Calu3 (cell line): ENCODE results near the gene GINM1. TPM values are rescaled to one million over a fixed set of nuclear protein-coding genes. Genes with fewer than 3 reads are reported as not detected.

Experiments
- BruUV-seq: library from RNA; stranded (reverse); fragments of 400-500 nt; replicated peaks from 2 replicates; lab custom pipeline; 2021; lab: Mats Ljungman, UMichigan
- CTCF ChIA-PET: fragments of 300-600 bp; sonication (Branson Sonifier 250); formaldehyde crosslinking; loops from one replicate; lab custom pipeline; 2022; ENCODE audit warnings: antibody characterized with exemption; lab: Charles Lee
- DNase-seq: peaks from one replicate; pipeline ENCODE4 v3.0.0; 2022
- H3K27ac Mint-ChIP-seq: one replicate; pipeline ENCODE4 v1.8.0; 2022; ENCODE audit warnings: mixed read lengths; ENCODE audit not compliant: unreplicated experiment
- H3K27me3 Mint-ChIP-seq: one replicate; pipeline ENCODE4 v1.8.0; 2022; ENCODE audit warnings: mixed read lengths; ENCODE audit not compliant: unreplicated experiment
- H3K36me3 Mint-ChIP-seq: one replicate; pipeline ENCODE4 v1.8.0; 2022; ENCODE audit warnings: mild to moderate bottlenecking, moderate library complexity, mixed read lengths; ENCODE audit not compliant: insufficient read depth, unreplicated experiment
- H3K4me1 Mint-ChIP-seq: one replicate; pipeline ENCODE4 v1.8.0; 2022; ENCODE audit warnings: mild to moderate bottlenecking, low read depth, mixed read lengths; ENCODE audit not compliant: unreplicated experiment
- H3K4me3 Mint-ChIP-seq: one replicate; pipeline ENCODE4 v1.8.0; 2022; ENCODE audit warnings: mild to moderate bottlenecking, low read depth, moderate library complexity, mixed read lengths; ENCODE audit not compliant: unreplicated experiment
- H3K9me3 Mint-ChIP-seq: one replicate; pipeline ENCODE4 v1.8.0; 2022; ENCODE audit warnings: low read depth, mixed read lengths; ENCODE audit not compliant: unreplicated experiment
- intact Hi-C: fragments of 100-400 bp; cut with micrococcal nuclease; formaldehyde crosslinking; loops from one replicate; pipeline ENCODE4 v1.10.0; 2022; ENCODE audit not compliant: unreplicated experiment
- total RNA-seq: library from RNA; stranded (reverse); gene quantifications from 2 replicates; pipeline ENCODE4 v1.2.3, GENCODE V29; 2022
- TF ChIP-seq, protein P1 (sequence below): fragments of 200-600 bp; IDR thresholded peaks from one replicate; pipeline ENCODE4 v1.8.0; 2022; ENCODE audit warnings: antibody characterized with exemption; ENCODE audit not compliant: unreplicated experiment

The GINM1 gene
- total RNA-seq, 1 experiment from 2014 or later: 26.7 TPM

DNA sequence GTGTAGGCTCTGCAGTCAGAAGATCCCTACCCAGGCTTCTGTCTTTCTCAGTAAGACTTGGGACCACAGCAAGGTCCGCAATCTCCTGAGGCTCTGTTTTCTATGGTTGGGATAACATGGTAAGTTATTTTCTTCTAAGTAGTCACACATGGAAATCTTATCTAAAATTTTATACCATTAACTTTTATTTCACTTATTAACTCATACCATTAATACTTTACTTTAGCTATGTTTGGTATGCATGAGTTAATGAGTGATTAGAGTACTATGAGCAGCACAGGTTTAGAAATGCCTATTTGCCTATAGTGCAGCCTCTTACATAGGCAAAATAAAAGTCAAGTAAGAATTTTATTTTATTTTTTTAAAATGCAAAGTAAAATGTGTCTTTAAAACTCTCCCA lies 27.2 kb downstream of the GINM1 start:
- H3K4me3 Mint-ChIP-seq: no peak overlapping the region
- no peaks in the 10 kb centered on the region for H3K36me3 Mint-ChIP-seq
- BruUV-seq: no TSS peak
- TF ChIP-seq, protein P1, sequence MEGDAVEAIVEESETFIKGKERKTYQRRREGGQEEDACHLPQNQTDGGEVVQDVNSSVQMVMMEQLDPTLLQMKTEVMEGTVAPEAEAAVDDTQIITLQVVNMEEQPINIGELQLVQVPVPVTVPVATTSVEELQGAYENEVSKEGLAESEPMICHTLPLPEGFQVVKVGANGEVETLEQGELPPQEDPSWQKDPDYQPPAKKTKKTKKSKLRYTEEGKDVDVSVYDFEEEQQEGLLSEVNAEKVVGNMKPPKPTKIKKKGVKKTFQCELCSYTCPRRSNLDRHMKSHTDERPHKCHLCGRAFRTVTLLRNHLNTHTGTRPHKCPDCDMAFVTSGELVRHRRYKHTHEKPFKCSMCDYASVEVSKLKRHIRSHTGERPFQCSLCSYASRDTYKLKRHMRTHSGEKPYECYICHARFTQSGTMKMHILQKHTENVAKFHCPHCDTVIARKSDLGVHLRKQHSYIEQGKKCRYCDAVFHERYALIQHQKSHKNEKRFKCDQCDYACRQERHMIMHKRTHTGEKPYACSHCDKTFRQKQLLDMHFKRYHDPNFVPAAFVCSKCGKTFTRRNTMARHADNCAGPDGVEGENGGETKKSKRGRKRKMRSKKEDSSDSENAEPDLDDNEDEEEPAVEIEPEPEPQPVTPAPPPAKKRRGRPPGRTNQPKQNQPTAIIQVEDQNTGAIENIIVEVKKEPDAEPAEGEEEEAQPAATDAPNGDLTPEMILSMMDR: no peak
- H3K9me3 Mint-ChIP-seq: no peaks in the 10 kb centered on the region
- intact Hi-C loops: no loop called here
- no peaks in the 10 kb centered on the region for H3K27me3 Mint-ChIP-seq
- H3K27ac Mint-ChIP-seq: no peak overlapping the region
- CTCF ChIA-PET: no interaction called here
- no peak for DNase-seq
- H3K4me1 Mint-ChIP-seq: no peaks in the 10 kb centered on the region

DNA sequence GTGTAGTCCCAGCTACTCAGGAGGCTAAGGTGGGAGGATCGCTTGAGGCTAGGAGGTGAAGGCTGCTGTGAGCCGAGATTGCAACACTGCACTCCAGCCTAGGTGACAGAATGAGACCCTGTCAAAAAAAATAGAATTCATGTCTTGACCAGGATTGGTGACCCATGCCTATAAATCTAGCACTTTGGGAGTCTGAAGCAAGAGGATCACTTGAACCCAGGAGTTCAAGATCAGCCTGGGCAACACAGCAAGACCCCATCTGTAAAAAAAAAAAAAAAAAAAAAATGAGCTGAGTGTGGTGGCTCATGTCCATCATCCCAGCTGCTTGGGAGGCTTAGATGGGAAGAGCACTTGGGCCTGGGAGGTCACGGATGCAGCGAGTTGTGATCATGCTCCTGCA lies 34.3 kb downstream of the GINM1 start:
- BruUV-seq: no TSS peak
- CTCF ChIA-PET: no interaction called here
- no peak overlapping the region for H3K4me3 Mint-ChIP-seq
- no peaks in the 10 kb centered on the region for H3K27me3 Mint-ChIP-seq
- no peaks in the 10 kb centered on the region for H3K36me3 Mint-ChIP-seq
- no peaks in the 10 kb centered on the region for H3K4me1 Mint-ChIP-seq
- H3K9me3 Mint-ChIP-seq: no peaks in the 10 kb centered on the region
- no peak for DNase-seq
- intact Hi-C loops: no loop called here
- TF ChIP-seq, protein P1: no peak
- H3K27ac Mint-ChIP-seq: no peak overlapping the region

DNA sequence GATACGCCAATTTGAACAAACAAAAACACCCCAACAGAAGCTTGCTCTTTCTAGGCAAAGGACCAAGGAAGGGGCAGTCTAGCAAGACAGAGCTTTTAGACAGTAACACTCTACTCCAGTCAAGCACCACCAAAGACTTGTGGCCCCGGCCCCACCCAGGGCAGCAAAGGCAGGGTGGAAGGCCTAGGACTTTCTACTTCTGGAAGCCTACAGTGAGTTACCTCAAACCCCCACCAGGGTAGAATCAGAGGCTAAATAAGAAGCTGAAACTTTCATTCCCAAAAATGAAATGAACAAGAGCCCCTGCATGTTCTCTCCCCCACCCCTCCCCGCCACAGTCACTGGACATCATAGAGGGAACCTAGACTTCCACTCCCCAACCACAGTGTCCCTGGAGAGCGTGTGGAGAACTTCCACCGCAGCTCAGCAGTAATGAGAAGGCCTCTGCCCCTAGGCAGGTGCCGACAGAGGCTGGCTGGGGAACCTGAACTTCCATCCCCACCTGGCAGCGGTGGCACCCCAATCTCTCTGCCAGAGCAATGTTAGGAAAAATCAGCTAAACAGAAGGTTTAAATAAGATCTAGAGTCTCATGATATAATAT lies 42.3 kb downstream of the GINM1 start:
- CTCF ChIA-PET: no interaction called here
- no peaks in the 10 kb centered on the region for H3K4me1 Mint-ChIP-seq
- H3K9me3 Mint-ChIP-seq: no peaks in the 10 kb centered on the region
- no peaks in the 10 kb centered on the region for H3K36me3 Mint-ChIP-seq
- no peak overlapping the region for H3K4me3 Mint-ChIP-seq
- intact Hi-C loops: no loop called here
- TF ChIP-seq, protein P1: no peak
- BruUV-seq: no TSS peak
- no peak overlapping the region for H3K27ac Mint-ChIP-seq
- DNase-seq: no peak
- H3K27me3 Mint-ChIP-seq: no peaks in the 10 kb centered on the region

DNA sequence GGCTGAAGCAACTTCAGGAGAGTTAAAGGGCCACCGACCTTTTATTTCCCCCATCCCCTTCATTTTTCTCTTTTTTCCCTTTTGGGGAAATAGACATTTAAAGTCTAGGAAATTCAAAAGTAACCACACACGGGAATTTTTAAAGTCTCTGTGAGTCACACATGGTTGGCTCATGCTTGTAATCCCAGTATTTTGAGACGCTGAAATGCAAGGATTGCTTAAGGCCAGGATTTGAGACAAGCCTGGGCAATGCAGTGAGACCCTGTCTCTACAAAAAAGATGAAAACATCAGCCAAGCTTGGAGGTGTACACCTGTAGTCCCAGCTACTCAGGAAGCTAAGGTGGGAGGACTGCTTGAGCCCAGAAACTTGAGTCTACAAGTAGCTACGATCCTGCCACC lies 48.2 kb downstream of the GINM1 start:
- BruUV-seq: no TSS peak
- TF ChIP-seq, protein P1: no peak
- H3K9me3 Mint-ChIP-seq: no peaks in the 10 kb centered on the region
- no peak overlapping the region for H3K4me3 Mint-ChIP-seq
- H3K4me1 Mint-ChIP-seq: no peaks in the 10 kb centered on the region
- CTCF ChIA-PET: no interaction called here
- no peak overlapping the region for H3K27ac Mint-ChIP-seq
- no peak for DNase-seq
- intact Hi-C loops: no loop called here
- no peaks in the 10 kb centered on the region for H3K27me3 Mint-ChIP-seq
- H3K36me3 Mint-ChIP-seq: peaks cover 7% of the 10 kb centered on the region
